GM12874 (cell line): Measurements from ENCODE around the gene NOC3L.

ENCODE experiments used
- TF ChIP-seq, protein P1 (sequence below): IDR thresholded peaks from 2 replicates; pipeline ENCODE4 v1.5.1; 2011; ENCODE audit warnings: low read depth, mild to moderate bottlenecking, control low read depth, low read length, moderate library complexity; ENCODE audit not compliant: insufficient read depth

The NOC3L gene

DNA sequence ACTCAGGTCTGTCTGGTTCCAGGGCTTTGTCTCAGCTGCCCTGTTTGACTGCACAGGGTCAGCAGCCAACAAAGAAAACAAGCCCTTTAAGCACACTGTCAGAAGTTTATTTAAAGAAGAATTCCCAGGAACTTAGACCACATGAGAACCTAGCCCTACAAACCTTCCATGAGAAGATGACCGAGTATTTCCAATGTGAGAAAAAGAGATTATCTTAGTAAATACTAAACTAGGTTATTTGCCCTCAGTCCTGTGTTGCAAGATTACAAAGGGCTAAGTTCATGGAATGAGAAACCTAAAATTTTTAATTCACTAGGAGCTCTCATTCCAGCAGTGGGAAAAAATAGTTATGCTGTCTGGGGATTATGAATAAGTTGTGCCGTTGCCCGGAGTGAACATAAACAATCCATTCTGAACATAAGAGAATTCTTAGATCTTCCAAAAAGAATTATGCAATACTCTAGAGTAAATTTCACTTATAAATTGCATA lies 46.7 kb downstream of the NOC3L start:
- TF ChIP-seq, protein P1, sequence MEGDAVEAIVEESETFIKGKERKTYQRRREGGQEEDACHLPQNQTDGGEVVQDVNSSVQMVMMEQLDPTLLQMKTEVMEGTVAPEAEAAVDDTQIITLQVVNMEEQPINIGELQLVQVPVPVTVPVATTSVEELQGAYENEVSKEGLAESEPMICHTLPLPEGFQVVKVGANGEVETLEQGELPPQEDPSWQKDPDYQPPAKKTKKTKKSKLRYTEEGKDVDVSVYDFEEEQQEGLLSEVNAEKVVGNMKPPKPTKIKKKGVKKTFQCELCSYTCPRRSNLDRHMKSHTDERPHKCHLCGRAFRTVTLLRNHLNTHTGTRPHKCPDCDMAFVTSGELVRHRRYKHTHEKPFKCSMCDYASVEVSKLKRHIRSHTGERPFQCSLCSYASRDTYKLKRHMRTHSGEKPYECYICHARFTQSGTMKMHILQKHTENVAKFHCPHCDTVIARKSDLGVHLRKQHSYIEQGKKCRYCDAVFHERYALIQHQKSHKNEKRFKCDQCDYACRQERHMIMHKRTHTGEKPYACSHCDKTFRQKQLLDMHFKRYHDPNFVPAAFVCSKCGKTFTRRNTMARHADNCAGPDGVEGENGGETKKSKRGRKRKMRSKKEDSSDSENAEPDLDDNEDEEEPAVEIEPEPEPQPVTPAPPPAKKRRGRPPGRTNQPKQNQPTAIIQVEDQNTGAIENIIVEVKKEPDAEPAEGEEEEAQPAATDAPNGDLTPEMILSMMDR = no peak

DNA sequence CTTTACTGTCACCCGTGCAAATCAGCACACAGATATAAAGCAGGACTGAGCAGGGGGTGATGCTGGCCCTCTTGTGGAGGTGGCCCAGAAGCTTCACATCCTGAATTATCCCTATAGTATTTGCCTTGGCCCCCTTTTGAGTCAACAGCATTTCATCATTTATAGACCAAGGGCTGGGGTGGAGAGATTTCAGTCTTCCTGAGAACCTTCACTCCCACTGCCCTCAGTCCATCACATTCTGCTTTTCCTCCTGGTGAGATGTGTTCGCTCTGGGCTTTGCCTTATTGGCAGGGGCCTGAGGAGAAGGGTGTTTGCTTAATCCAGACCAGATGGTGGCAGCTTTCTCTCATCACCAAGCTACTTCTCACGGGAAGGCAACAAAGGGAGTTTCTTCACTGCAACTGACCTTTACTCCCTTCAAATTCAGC lies 47.7 kb downstream of the NOC3L start:
- TF ChIP-seq, protein P1 = no peak

GRCh38 chr10:94310369-94310768 lies 52.4 kb downstream of the NOC3L start:
- TF ChIP-seq, protein P1 = no peak

GRCh38 chr10:94308866-94309265 lies 53.9 kb downstream of the NOC3L start:
- TF ChIP-seq, protein P1 = no peak

- TF ChIP-seq, protein P1 = no peak
Observed at GRCh38 chr10:94307046-94307615, 55.6 kb downstream of the NOC3L start.

DNA sequence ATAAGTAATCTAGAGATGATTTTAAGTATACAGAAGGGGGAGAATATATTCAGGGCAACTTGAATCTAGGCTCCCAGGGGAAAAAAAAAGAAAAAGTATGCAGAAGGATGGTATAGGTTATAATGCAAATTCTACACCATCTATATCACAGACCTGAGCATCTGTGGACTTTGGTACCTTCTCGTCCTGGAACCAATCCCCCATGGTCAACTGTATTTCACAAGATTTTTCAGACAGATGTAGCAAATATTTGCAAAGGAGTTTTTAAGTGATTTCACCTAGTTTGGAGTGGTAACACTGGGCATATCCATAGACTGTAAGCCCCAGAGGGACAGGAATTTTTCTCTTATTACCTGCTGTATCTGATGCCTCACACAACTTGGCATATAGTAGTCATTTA lies 58.8 kb downstream of the NOC3L start:
- TF ChIP-seq, protein P1 = no peak

- TF ChIP-seq, protein P1 = no peak
Observed at GRCh38 chr10:94300042-94300441, 62.7 kb downstream of the NOC3L start.
